Effector CD8-positive, alpha-beta T cell (primary cell): ENCODE results near the gene PIEZO2.

Source experiments
- DNase-seq: peaks from one replicate; lab custom pipeline; 2025; lab: John Stamatoyannopoulos, UW

The PIEZO2 gene

GRCh38 chr18:10791169-10791831 lies 358.1 kb downstream of the PIEZO2 start:
- DNase-seq: no peak

- DNase-seq: no peak
Observed at GRCh38 chr18:10789180-10789579, 360.2 kb downstream of the PIEZO2 start.

GRCh38 chr18:10787293-10787901 lies 362.0 kb downstream of the PIEZO2 start:
- DNase-seq: peak; percentile 61

GRCh38 chr18:10785798-10786197 lies 363.6 kb downstream of the PIEZO2 start:
- no peak for DNase-seq

GRCh38 chr18:10784596-10785202 lies 364.7 kb downstream of the PIEZO2 start:
- no peak for DNase-seq

- DNase-seq: no peak
Observed at GRCh38 chr18:10783941-10784340, 365.4 kb downstream of the PIEZO2 start.

- no peak for DNase-seq
Observed at GRCh38 chr18:10776493-10776892, 372.9 kb downstream of the PIEZO2 start.

- no peak for DNase-seq
Observed at GRCh38 chr18:10775026-10775425, 374.3 kb downstream of the PIEZO2 start.

GRCh38 chr18:10771053-10771709 lies 378.2 kb downstream of the PIEZO2 start:
- DNase-seq: no peak

GRCh38 chr18:10770264-10770663 lies 379.1 kb downstream of the PIEZO2 start:
- no peak for DNase-seq

GRCh38 chr18:10768221-10768620 lies 381.1 kb downstream of the PIEZO2 start:
- no peak for DNase-seq

GRCh38 chr18:10767658-10768057 lies 381.7 kb downstream of the PIEZO2 start:
- no peak for DNase-seq

GRCh38 chr18:10760986-10761385 lies 388.4 kb downstream of the PIEZO2 start:
- DNase-seq: no peak

GRCh38 chr18:10759241-10759640 lies 390.1 kb downstream of the PIEZO2 start:
- DNase-seq: no peak

- no peak for DNase-seq
Observed at GRCh38 chr18:10757946-10758345, 391.4 kb downstream of the PIEZO2 start.

- DNase-seq: no peak
Observed at GRCh38 chr18:10757349-10757748, 392.0 kb downstream of the PIEZO2 start.

GRCh38 chr18:10755855-10756254 lies 393.5 kb downstream of the PIEZO2 start:
- no peak for DNase-seq

- DNase-seq: no peak
Observed at GRCh38 chr18:10754128-10754527, 395.2 kb downstream of the PIEZO2 start.

GRCh38 chr18:10752382-10752781 lies 397.0 kb downstream of the PIEZO2 start:
- DNase-seq: no peak

GRCh38 chr18:10751653-10752052 lies 397.7 kb downstream of the PIEZO2 start:
- DNase-seq: no peak

GRCh38 chr18:10750191-10751035 lies 399.0 kb downstream of the PIEZO2 start:
- no peak for DNase-seq

- no peak for DNase-seq
Observed at GRCh38 chr18:10748641-10749040, 400.7 kb downstream of the PIEZO2 start.
